WTC11 (cell line): Measurements from ENCODE around the gene AIFM1. TPM values are rescaled to one million over a fixed set of nuclear protein-coding genes. Genes with fewer than 3 reads are reported as not detected.

Experiments
- ATAC-seq: fragments of 200-7000 bp; cut with Tn5 transposase; 2 replicates; pipeline ENCODE4 v1.10.0; 2021; ENCODE audit warnings: mild to moderate bottlenecking, moderate library complexity
- CTCF ChIA-PET: fragments of 300-600 bp; sonication (Branson Sonifier 250); formaldehyde crosslinking; loops from one replicate; lab custom pipeline; 2021; ENCODE audit warnings: antibody characterized with exemption; lab: Charles Lee
- POLR2A ChIA-PET: fragments of 350-600 bp; sonication (Branson Sonifier 250); formaldehyde crosslinking; loops from one replicate; lab custom pipeline; 2021; ENCODE audit warnings: antibody characterized with exemption; lab: Charles Lee
- DNase-seq: peaks from one replicate; pipeline ENCODE4 v3.0.0; 2021; ENCODE audit warnings: low spot score
- H3K27ac Mint-ChIP-seq: 2 replicates; pipeline ENCODE4 v1.8.0; 2021; ENCODE audit warnings: mixed read lengths
- H3K27me3 Mint-ChIP-seq: 2 replicates; pipeline ENCODE4 v1.8.0; 2021; ENCODE audit warnings: low read depth, mild to moderate bottlenecking, moderate library complexity, mixed read lengths
- H3K36me3 Mint-ChIP-seq: 2 replicates; pipeline ENCODE4 v1.8.0; 2021; ENCODE audit warnings: mixed read lengths
- H3K4me1 Mint-ChIP-seq: 2 replicates; pipeline ENCODE4 v1.8.0; 2022; ENCODE audit warnings: mixed read lengths
- H3K4me3 Mint-ChIP-seq: 2 replicates; pipeline ENCODE4 v1.8.0; 2021; ENCODE audit warnings: mild to moderate bottlenecking, moderate library complexity, mixed read lengths
- H3K9me3 Mint-ChIP-seq: 2 replicates; pipeline ENCODE4 v1.8.0; 2021; ENCODE audit warnings: mixed read lengths
- AR ChIP-seq: fragments of 250-450 bp; sonication (Bioruptor Pico); IDR thresholded peaks from 2 replicates; pipeline ENCODE4 v1.9.0; 2021; ENCODE audit warnings: mild to moderate bottlenecking
- CDX4 ChIP-seq: fragments of 250-450 bp; sonication (Bioruptor Pico); IDR thresholded peaks from 2 replicates; pipeline ENCODE4 v1.9.0; 2021; ENCODE audit warnings: moderate library complexity, mild to moderate bottlenecking, inconsistent platforms, borderline replicate concordance
- CREM ChIP-seq: sonication (generic); formaldehyde crosslinking; IDR thresholded peaks from 2 replicates; pipeline ENCODE4 v1.8.1; 2022; ENCODE audit warnings: mild to moderate bottlenecking, missing genetic modification reagents, moderate library complexity
- ETV6 ChIP-seq: sonication (generic); formaldehyde crosslinking; IDR thresholded peaks from 2 replicates; pipeline ENCODE4 v1.8.1; 2022; ENCODE audit warnings: mild to moderate bottlenecking, missing genetic modification reagents
- JAZF1 ChIP-seq: fragments of 250-450 bp; sonication (Bioruptor Pico); IDR thresholded peaks from 2 replicates; pipeline ENCODE4 v1.9.0; 2021; ENCODE audit warnings: moderate library complexity, mild to moderate bottlenecking, inconsistent platforms
- MAX ChIP-seq: sonication (generic); formaldehyde crosslinking; IDR thresholded peaks from 2 replicates; pipeline ENCODE4 v1.8.0; 2022; ENCODE audit warnings: mild to moderate bottlenecking, missing genetic modification reagents
- PRDM15 ChIP-seq: sonication (generic); formaldehyde crosslinking; IDR thresholded peaks from 2 replicates; pipeline ENCODE4 v1.8.0; 2022; ENCODE audit warnings: missing genetic modification reagents
- USF2 ChIP-seq: sonication (generic); formaldehyde crosslinking; IDR thresholded peaks from 2 replicates; pipeline ENCODE4 v1.8.1; 2023; ENCODE audit warnings: mild to moderate bottlenecking, missing genetic modification reagents, moderate library complexity
- ZBTB43 ChIP-seq: sonication (generic); formaldehyde crosslinking; IDR thresholded peaks from 2 replicates; pipeline ENCODE4 v1.8.1; 2023; ENCODE audit warnings: mild to moderate bottlenecking, missing genetic modification reagents
- ZNF138 ChIP-seq: sonication (generic); formaldehyde crosslinking; conservative IDR thresholded peaks from 2 replicates; pipeline ENCODE4 v1.8.1; 2022; ENCODE audit warnings: mild to moderate bottlenecking, moderate library complexity, missing genetic modification reagents
- ZNF232 ChIP-seq: sonication (generic); formaldehyde crosslinking; IDR thresholded peaks from 2 replicates; pipeline ENCODE4 v1.8.0; 2022; ENCODE audit warnings: mild to moderate bottlenecking, missing genetic modification reagents
- ZNF317 ChIP-seq: sonication (generic); formaldehyde crosslinking; IDR thresholded peaks from 2 replicates; pipeline ENCODE4 v1.8.1; 2023; ENCODE audit warnings: low read depth, mild to moderate bottlenecking, moderate library complexity, missing genetic modification reagents, borderline replicate concordance
- ZNF425 ChIP-seq: fragments of 250-450 bp; sonication (Bioruptor Pico); conservative IDR thresholded peaks from 2 replicates; pipeline ENCODE4 v1.9.0; 2021; ENCODE audit warnings: mild to moderate bottlenecking
- total RNA-seq: library from RNA; stranded (reverse); gene quantifications from 3 replicates; pipeline ENCODE4 v1.2.3, GENCODE V29; 2021

The AIFM1 gene
- total RNA-seq, 1 experiment from 2014 or later, result 53.5 TPM

- peaks cover 20% of the 10 kb centered on the region for H3K4me1 Mint-ChIP-seq
- H3K27ac Mint-ChIP-seq, result no peak overlapping the region
- DNase-seq (no peak), ATAC-seq (no peak)
- ChIA-PET CTCF (interaction anchor here (0.7 kb wide), 1 partner anchor 23 kb away, joined by 3 read pairs; no protein-coding TSS in a partner anchor), POLR2A (interaction anchor here (0.6 kb wide), 1 partner anchor 240 kb away, joined by 3 read pairs; the partner anchor contains the start of gene ZDHHC9)
- H3K27me3 Mint-ChIP-seq, result no peaks in the 10 kb centered on the region
- H3K36me3 Mint-ChIP-seq, result no peaks in the 10 kb centered on the region
- TF ChIP-seq AR (CRISPR knock-in tag) (no peak), ZBTB43 (CRISPR knock-in tag) (no peak), PRDM15 (CRISPR knock-in tag) (no peak), CDX4 (CRISPR knock-in tag) (no peak), ZNF317 (CRISPR knock-in tag) (no peak), ZNF232 (CRISPR knock-in tag) (no peak), ZNF425 (CRISPR knock-in tag) (no peak), USF2 (CRISPR knock-in tag) (no peak), JAZF1 (no peak), ETV6 (CRISPR knock-in tag) (no peak), MAX (CRISPR knock-in tag) (no peak), ZNF138 (no peak), CREM (no peak)
- H3K4me3 Mint-ChIP-seq, result no peak overlapping the region
- no peaks in the 10 kb centered on the region for H3K9me3 Mint-ChIP-seq
Measured at GRCh38 chrX:130083656-130084382, 81.8 kb downstream of the AIFM1 start.
